Activated naive CD8-positive, alpha-beta T cell treated with anti-CD3 and anti-CD28 coated beads, Interleukin-2, amount 50 U/mL, for 16 hours (primary cell): ENCODE data around the gene MPHOSPH10.
"Not testable (repeated sequence)": the region's sequence is repeated elsewhere in the genome, so short reads cannot be mapped to it uniquely, and the experiment has no call there.

Experiments
- DNase-seq: peaks from one replicate; pipeline ENCODE4 v3.0.0-alpha.2; 2020; ENCODE audit warnings: low read depth, low spot score

The MPHOSPH10 gene

DNA sequence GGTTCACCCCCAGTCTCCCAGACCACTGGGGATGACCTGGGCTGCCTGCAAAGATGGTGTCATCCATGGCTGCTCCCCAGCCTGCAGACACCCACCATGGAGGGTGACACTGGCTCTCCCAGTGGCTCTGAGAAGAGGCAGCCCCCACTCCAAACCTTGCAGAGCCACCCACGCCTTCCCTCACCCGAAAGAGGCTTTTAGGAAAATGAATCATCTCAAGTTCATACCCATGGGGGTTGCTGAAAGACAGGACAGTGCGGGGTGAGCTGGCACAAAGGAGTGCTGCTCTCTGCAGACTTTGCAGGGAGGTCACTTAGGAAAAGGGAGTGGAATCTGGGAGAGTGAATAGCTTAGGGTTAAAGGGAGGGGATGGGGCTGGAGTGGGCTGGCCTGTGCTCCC, 36.4 kb downstream of the MPHOSPH10 start:
- DNase-seq, result no peak

DNA sequence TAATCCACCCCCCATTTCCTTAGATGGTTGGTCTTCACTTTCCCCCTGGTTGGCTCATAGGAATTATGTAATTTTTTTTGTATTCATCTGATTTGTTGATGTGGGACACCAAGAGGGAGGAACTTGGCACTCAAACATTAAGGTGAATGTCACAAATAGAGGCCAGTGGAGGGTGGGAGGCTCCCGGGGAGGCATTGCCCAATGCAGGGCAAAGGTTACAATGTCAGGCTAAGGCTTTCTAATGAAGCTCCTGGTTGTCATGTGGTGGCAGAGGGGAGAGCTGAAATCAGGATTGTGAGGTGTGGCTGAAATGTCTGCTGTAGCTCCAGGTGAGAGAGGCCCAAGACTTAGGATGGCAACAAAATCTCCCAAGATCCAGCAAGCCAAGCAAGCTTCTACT, 42.7 kb downstream of the MPHOSPH10 start:
- DNase-seq, result no peak

DNA sequence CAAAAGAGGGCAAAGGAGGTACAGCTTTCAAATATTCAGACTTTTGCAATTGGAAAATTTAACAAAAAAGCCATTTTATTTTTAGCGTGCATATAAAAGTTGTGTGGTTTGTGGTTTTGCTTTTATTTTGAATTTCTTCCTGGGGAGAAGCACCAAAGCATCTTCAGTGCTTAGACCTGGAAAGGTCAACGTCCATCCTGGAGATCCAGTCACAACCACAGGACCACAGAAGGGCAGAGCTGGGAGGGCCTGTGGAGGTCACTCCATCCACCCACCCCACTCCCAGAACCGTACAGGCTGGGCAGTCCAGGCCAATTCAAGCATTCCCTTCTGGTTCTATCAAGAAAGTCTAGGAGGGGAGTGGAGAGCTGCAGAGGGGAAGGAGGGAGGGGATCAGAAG, 43.8 kb downstream of the MPHOSPH10 start:
- no peak for DNase-seq

DNA sequence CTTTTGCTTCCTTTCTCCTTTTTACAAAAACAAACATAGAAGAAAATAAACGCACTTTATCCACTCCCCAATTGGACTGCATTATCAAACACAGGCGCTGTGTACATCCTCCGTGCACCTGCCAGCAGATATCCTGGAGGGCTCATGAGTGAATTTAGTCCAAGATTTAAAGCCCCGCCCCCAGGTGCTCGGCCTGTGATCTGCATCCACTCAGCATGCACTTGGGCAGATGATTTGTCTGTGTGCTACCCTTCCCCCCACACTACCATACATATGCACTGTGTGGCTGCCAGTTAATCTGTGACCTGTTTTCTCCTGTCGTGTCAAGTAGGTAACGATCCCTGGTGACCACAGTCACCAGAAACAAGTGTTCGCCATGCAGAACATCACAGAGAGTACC, 48.4 kb downstream of the MPHOSPH10 start:
- DNase-seq, result not testable (repeated sequence)

DNA sequence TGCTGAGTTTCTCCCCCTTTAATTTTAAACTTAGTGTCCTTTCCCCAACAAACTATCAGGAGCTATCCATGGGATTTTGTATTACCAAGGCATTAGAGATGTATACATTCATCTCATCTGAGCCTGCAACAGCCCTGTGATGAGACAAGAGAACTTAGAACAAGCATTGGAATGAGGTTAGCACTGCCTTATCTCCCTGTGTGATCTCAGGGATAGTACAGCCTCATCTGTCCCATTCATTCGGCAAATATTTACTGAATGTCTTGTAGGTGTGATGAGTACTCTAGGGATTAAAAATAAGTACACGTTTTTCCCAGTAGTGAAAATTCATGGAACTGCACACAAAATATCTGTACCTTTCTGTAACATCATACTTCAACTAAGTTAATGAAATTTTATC, 50.9 kb downstream of the MPHOSPH10 start:
- no peak for DNase-seq

DNA sequence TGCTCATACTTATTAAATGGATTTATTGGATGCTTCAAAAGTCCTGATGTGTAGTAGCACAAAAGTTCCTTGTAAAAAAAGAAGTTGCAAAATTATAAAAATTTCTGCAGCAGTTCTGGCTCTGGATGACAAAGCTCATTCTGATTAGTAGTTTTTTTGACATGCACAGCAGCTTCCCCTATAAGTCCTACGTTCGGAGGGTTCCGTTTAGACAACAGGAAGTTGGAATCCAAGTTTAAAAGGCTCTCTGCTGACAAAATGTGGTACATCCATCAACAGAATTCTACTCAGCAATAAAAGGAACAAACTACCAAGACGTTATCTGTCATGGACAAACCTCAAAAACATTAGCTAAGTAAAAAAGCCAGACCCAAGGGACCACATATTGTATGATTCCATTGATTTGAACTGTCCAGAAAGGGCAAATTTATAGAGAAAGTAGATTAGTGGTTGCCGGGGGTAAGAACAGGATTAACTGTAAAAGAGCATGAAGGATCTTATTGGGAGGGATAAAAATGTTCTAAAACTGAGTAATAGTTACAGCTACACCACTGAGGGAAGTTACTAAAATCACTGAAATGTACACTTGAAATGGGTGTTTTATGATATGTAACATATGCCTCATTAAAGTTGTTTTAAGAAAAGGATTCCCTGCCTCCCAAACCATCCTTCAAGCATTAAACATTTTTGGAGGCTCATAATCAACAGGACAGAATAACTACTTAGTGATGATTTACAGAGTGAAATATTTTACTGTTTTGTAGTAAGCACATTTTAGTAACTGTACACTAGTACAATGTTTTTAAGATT, 53.1 kb downstream of the MPHOSPH10 start:
- not testable (repeated sequence) for DNase-seq

DNA sequence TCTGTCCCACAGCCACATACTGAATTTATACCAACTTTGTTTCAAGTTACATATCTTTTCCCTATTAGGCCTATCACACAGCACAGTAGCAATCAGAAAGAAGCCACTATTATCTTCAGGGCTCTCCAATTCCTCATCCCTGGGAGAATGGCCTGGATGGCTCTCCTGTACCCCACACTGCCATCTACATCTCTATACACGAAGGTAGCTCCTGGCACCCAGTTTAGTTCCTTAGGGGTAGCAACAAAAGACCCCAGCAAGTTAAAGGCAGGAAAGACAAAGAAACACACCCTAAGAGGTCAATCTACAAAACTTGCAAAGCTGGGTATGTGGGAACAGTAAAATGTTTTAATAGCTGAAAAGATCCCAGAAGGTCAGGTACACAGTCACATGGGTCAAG, 56.5 kb downstream of the MPHOSPH10 start:
- no peak for DNase-seq

DNA sequence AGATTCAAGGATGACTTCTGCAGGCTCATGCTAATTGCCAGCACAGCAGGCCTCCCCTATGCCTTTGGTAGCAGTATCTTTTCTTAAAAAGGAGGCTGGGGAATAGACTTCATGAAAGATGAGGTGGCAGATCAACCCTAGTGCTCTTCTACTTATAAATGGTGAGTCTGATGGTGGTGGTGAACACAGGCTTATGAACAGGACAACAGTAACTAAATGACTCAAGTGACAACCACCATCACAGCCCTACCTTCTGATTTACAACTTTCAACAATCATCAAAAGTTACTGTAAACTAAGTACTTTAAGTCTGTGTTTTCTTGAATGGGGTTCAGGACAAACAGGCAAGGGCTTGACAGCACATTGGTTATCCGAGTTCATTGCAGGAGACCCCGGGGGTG, 57.2 kb downstream of the MPHOSPH10 start:
- DNase-seq, result no peak

DNA sequence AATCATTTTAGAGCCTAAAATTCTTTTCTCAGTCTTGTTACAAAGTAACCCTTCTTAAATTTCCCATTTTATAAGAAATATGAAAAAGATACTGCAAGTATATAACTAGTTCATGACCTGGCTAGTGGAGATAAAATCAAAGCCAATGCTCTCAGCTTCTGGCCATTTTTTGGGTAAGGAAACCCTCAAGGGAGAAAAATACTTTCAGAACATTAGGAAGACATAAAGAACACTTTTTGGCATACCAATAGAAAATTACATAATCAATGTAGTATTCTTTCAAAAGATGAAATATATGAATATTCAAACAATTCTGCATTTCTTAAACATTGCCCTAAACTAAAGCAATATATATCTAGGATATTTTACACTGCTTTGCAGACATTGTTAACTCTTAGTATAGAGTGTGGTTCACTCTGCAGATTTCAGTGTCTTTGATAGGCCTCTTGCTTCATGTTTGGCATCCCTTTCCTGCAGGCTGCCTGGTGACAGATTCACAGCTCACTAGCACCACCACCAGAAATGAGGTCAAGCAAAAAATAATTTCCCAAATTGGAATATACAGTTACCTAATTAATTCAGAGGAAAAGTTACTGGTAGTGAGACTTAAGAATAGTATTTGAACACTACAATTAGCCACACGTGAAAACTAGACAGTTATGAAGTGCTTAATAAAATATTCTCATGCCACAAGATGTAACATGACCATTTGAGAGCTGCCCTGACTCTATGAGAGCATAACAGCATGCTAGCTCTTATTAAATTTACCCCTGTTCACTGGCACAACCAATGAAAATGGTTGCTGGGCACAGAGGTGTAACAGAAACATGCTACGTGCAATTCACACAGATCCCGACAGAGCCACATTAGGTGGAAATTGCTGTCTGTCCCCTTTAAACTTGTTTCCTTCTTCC, 60.5 kb downstream of the MPHOSPH10 start:
- no peak for DNase-seq

DNA sequence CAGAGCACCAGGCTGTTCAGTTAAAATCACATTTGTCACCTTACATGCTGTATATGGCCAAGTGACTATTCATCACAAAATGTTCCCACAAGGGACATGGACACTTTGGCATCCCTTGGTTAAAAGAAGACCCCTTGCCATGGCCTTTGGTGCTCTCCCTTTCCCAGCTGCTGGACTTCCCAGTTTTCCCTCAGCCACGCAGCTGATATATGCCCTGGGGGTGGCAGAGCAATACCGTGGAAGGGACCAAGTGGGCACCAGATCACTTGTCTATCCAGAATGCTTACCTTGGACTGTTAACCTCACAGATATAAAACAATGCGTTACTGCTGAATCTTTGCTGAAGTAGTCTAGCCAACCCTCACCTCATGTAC, 61.1 kb downstream of the MPHOSPH10 start:
- DNase-seq, result no peak
